ENCODE data around the gene DSG2. TPM values are rescaled to one million over a fixed set of nuclear protein-coding genes. Genes with fewer than 3 reads are reported as not detected.

Gene DSG2
- polyA plus RNA-seq, 1 donor from 2014 or later, result 0.94 TPM

- H3K9ac ChIP-seq (ENCODE audit: low read length), result no peak overlapping the region
- no peaks in the 10 kb centered on the region for H3K27me3 ChIP-seq (ENCODE audit: insufficient read depth, low read depth, low read length)
- no peaks in the 10 kb centered on the region for H3K9me3 ChIP-seq (ENCODE audit: low read length)
- H3K36me3 ChIP-seq (ENCODE audit: insufficient read depth, low read length), result no peaks in the 10 kb centered on the region
- no peaks in the 10 kb centered on the region for H3K9me2 ChIP-seq (ENCODE audit: insufficient read depth, low read length)
- H3F3A ChIP-seq (ENCODE audit: insufficient read depth, low read length, poor library complexity, severe bottlenecking), result no peaks in the 10 kb centered on the region
- no peak overlapping the region for H3K27ac ChIP-seq (ENCODE audit: low read length)
- no peak overlapping the region for H3K4me2 ChIP-seq (ENCODE audit: low read length)
- TF ChIP-seq SMC3 (conservative IDR thresholded peaks at IDR 0.05; ENCODE audit: poor library complexity) (no peak), TAF1 (IDR thresholded peaks at IDR 0.05; ENCODE audit: low read depth) (no peak), CTCF (IDR thresholded peaks at IDR 0.05; ENCODE audit: poor library complexity, severe bottlenecking) (no peak), MXI1 (conservative IDR thresholded peaks at IDR 0.05; ENCODE audit: poor library complexity, severe bottlenecking) (no peak), EZH2 (IDR thresholded peaks at IDR 0.05; ENCODE audit: borderline replicate concordance, insufficient read depth, low read length, poor library complexity, severe bottlenecking) (no peak), EP300 (conservative IDR thresholded peaks at IDR 0.05; ENCODE audit: poor library complexity, severe bottlenecking) (no peak), POLR2AphosphoS5 (IDR thresholded peaks at IDR 0.05) (no peak), REST (IDR thresholded peaks at IDR 0.05; ENCODE audit: borderline replicate concordance) (no peak), RAD21 (conservative IDR thresholded peaks at IDR 0.05) (no peak)
- H4K20me1 ChIP-seq (ENCODE audit: insufficient read depth), result no peaks in the 10 kb centered on the region
- H2AFZ ChIP-seq (ENCODE audit: low read depth, low read length), result no peak overlapping the region
- H3K4me3 ChIP-seq (ENCODE audit: low read length), result no peak overlapping the region
- no peaks in the 10 kb centered on the region for H3K79me2 ChIP-seq (replicated peaks; ENCODE audit: insufficient read depth, low read length)
These were observed 56.8 kb downstream of the DSG2 start for GRCh38 chr18:31554776-31555175.

- Histone ChIP-seq H3K9me2 (ENCODE audit: insufficient read depth, low read length) (no peaks in the 10 kb centered on the region), H3F3A (ENCODE audit: insufficient read depth, low read length, poor library complexity, severe bottlenecking) (no peaks in the 10 kb centered on the region), H3K4me3 (ENCODE audit: low read length) (no peak overlapping the region), H3K9ac (ENCODE audit: low read length) (no peak overlapping the region), H3K27me3 (ENCODE audit: insufficient read depth, low read depth, low read length) (no peaks in the 10 kb centered on the region), H3K9me3 (ENCODE audit: low read length) (no peaks in the 10 kb centered on the region), H3K36me3 (ENCODE audit: insufficient read depth, low read length) (no peaks in the 10 kb centered on the region), H4K20me1 (ENCODE audit: insufficient read depth) (no peaks in the 10 kb centered on the region), H3K4me2 (ENCODE audit: low read length) (no peak overlapping the region), H2AFZ (ENCODE audit: low read depth, low read length) (no peak overlapping the region), H3K27ac (ENCODE audit: low read length) (no peak overlapping the region), H3K79me2 (replicated peaks; ENCODE audit: insufficient read depth, low read length) (no peaks in the 10 kb centered on the region)
- TF ChIP-seq POLR2AphosphoS5 (IDR thresholded peaks at IDR 0.05) (no peak), SMC3 (conservative IDR thresholded peaks at IDR 0.05; ENCODE audit: poor library complexity) (peak; percentile 96), EZH2 (IDR thresholded peaks at IDR 0.05; ENCODE audit: borderline replicate concordance, insufficient read depth, low read length, poor library complexity, severe bottlenecking) (no peak), REST (IDR thresholded peaks at IDR 0.05; ENCODE audit: borderline replicate concordance) (no peak), TAF1 (IDR thresholded peaks at IDR 0.05; ENCODE audit: low read depth) (no peak), MXI1 (conservative IDR thresholded peaks at IDR 0.05; ENCODE audit: poor library complexity, severe bottlenecking) (no peak), EP300 (conservative IDR thresholded peaks at IDR 0.05; ENCODE audit: poor library complexity, severe bottlenecking) (no peak), CTCF (IDR thresholded peaks at IDR 0.05; ENCODE audit: poor library complexity, severe bottlenecking) (peak; percentile 95), RAD21 (conservative IDR thresholded peaks at IDR 0.05) (peak; percentile 96)
These were observed 58.2 kb downstream of the DSG2 start for GRCh38 chr18:31555971-31556747.
